GM10266 (cell line): ENCODE data around the gene TMPRSS4.

Experiments used
- DNase-seq: peaks from one replicate; pipeline ENCODE4 v3.0.0; 2012; ENCODE audit errors: extremely low spot score
- CTCF ChIP-seq: IDR thresholded peaks from 2 replicates; pipeline ENCODE4 v1.5.1; 2012; ENCODE audit warnings: mild to moderate bottlenecking, low read depth; ENCODE audit not compliant: control insufficient read depth, insufficient read depth; ENCODE audit errors: missing control alignments

The TMPRSS4 gene

DNA sequence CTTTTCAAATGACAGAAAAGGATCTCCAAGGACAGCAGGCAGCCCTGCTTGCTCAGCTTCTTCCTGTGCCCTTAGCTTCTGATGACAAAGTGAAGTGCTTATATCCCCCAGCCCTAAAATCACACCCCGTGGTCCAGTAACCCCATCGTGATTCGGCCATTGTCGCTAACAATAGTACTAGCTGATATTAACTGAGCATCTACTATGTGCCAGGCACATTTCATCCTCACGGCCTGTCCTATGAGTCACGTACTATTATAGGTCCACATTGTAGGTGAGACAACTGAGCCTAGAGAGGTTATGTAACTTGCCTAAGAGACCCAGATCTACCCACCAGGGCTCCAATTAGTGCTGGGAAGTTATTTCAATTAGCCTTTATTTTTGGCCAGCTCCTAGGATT, 69.7 kb downstream of the TMPRSS4 start:
- no peak for TF ChIP-seq CTCF
- no peak for DNase-seq

GRCh38 chr11:118147502-118147901, 70.6 kb downstream of the TMPRSS4 start:
- TF ChIP-seq CTCF: no peak
- no peak for DNase-seq

GRCh38 chr11:118148240-118148639, 71.4 kb downstream of the TMPRSS4 start:
- no peak for DNase-seq

DNA sequence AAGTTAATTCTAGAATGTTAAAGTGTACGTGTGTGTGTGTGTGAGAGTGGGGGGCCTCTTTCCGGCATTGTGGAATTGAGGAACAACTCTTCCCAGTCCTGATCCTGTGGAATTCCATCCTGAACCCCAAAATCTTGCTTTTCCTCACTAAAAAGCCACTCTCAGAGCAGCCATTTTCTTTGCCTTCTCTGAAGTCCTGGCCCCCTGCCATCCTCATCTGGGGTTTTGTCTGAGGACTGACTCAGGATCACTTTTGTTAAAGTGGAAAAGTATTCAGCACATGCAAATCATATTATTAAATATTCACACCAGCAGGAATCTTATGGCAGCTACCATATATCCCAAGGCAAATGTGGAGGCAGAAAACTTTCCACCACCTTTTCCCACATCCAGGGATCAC, 72.0 kb downstream of the TMPRSS4 start:
- DNase-seq: no peak
- TF ChIP-seq CTCF: no peak

More at GRCh38 chr11:118148240-118148639, 71.4 kb downstream of the TMPRSS4 start:
- no peak for TF ChIP-seq CTCF

DNA sequence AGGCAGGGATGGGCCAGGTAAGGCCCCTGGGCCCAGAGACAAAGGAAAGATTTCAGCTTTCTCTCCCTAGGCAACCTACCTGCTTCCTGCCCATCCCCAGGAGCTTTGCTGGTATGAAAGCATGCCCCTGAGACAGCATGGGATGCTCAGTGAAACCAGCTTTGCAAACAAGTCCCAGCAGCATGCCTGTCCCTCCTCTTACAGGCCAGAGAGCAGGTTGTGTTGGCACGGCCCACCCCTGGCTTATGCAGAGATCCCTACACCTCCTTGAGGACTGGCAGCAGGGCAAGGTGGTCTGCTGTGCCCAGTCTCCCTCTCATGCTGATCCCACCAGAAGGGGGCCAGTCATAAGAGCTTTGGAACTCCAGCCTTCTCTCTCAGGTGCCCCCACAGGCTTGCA, 72.6 kb downstream of the TMPRSS4 start:
- DNase-seq: no peak
- no peak for TF ChIP-seq CTCF

DNA sequence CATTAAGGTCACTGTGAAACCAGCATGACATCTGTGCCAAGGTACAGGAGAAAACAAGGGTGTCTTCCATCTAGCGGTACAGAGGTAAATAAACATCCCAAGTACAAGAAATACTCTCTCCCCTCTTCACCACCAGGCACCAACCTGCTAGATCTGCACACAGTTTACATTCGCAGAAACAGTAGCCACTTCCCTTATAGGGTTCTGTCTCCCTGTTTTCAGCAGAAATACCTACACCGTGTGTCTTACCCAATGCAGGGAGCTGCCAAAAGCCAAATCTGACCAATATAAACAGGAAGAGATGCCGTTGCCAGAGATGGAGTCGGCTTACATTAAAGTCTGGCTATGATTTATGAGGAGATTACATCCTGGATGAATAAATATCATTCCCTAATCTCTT, 74.6 kb downstream of the TMPRSS4 start:
- DNase-seq: no peak
- no peak for TF ChIP-seq CTCF

- no peak for DNase-seq
- no peak for TF ChIP-seq CTCF
Observed at GRCh38 chr11:118152020-118152551, 75.2 kb downstream of the TMPRSS4 start.
